ENCODE results near the gene ADRA2B. TPM values are rescaled to one million over a fixed set of nuclear protein-coding genes. Genes with fewer than 3 reads are reported as not detected.

ADRA2B gene
- total RNA-seq, 1 experiment from 2014 or later: 4.7 TPM

DNA sequence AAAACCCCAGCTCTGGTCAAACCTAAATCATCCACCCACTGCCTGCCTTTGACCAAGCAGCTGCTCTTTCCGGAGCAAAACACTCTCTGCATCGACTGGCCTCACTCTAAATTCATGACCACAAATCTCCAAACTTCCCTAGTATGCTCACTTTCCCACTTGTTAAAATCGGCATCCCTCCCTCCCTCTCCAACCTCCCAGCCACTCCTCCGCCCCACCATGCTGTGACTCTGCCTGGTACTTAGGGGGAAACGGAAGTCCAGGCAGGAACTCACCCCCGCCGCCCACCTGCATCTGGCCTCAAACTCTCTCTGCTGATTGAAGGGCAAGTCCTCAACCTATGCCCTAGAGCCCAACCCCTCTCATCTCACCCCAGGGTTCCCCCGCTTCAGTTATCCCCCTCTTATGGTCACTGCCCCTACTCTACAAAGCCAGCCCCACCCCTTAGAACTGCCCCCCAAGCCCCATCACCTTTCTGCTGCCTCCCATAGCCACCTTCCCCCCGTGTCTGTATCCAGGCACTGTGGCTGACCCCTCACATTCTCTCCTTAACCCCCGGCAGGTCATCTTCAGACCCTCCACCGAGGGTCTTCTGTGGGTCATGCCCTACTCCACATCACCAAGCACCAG lies 3.8 kb upstream of the ADRA2B start:
- DNase-seq (ENCODE audit: low spot score): no peak
- CTCF ChIA-PET: interaction anchor here (1.2 to 1.4 kb wide), 2 partner anchors 19 to 54 kb away, joined by 5 to 10 read pairs; partner anchors contain the start of gene ASTL
- Mint-ChIP-seq H3K27ac (no peak overlapping the region), H3K4me1 (peaks cover 26% of the 10 kb centered on the region), H3K4me3 (no peak overlapping the region), H3K27me3 (ENCODE audit: low read depth) (peaks cover 35% of the 10 kb centered on the region), H3K9me3 (no peaks in the 10 kb centered on the region), H3K36me3 (no peaks in the 10 kb centered on the region)
- POLR2A ChIA-PET: no interaction called here
- no peak for ATAC-seq
- TF ChIP-seq MLX (CRISPR knock-in tag; IDR thresholded peaks at IDR 0.05): no peak
- TF ChIP-seq RORB (CRISPR knock-in tag; IDR thresholded peaks at IDR 0.05): no peak
- no peak for TF ChIP-seq AFF4 (CRISPR knock-in tag; IDR thresholded peaks at IDR 0.05; ENCODE audit: borderline replicate concordance)
- TF ChIP-seq, protein P1, sequence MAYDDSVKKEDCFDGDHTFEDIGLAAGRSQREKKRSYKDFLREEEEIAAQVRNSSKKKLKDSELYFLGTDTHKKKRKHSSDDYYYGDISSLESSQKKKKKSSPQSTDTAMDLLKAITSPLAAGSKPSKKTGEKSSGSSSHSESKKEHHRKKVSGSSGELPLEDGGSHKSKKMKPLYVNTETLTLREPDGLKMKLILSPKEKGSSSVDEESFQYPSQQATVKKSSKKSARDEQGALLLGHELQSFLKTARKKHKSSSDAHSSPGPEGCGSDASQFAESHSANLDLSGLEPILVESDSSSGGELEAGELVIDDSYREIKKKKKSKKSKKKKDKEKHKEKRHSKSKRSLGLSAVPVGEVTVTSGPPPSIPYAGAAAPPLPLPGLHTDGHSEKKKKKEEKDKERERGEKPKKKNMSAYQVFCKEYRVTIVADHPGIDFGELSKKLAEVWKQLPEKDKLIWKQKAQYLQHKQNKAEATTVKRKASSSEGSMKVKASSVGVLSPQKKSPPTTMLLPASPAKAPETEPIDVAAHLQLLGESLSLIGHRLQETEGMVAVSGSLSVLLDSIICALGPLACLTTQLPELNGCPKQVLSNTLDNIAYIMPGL (CRISPR knock-in tag; IDR thresholded peaks at IDR 0.05): no peak
- TF ChIP-seq ZNF396 (CRISPR knock-in tag; IDR thresholded peaks at IDR 0.05; ENCODE audit: borderline replicate concordance): no peak
- no peak for TF ChIP-seq ZNF232 (CRISPR knock-in tag; IDR thresholded peaks at IDR 0.05)

DNA sequence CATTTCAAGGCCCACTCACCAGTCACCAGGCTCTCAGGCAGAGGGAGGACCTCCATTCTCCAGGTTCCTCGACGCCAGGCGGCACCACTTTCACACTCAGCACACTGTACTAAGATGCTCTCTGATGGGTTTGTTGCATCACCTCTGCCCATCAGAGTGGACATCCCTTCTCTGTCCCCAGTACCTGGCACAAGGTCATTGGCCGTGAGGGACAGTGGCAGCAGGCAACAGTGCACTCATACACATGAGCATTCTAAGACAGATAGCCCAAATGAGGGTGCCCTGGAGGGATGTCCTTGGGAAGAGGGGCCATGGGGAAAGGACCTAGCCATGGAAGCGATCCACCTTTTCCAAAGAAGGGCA lies 3.0 kb upstream of the ADRA2B start:
- POLR2A ChIA-PET: no interaction called here

DNA sequence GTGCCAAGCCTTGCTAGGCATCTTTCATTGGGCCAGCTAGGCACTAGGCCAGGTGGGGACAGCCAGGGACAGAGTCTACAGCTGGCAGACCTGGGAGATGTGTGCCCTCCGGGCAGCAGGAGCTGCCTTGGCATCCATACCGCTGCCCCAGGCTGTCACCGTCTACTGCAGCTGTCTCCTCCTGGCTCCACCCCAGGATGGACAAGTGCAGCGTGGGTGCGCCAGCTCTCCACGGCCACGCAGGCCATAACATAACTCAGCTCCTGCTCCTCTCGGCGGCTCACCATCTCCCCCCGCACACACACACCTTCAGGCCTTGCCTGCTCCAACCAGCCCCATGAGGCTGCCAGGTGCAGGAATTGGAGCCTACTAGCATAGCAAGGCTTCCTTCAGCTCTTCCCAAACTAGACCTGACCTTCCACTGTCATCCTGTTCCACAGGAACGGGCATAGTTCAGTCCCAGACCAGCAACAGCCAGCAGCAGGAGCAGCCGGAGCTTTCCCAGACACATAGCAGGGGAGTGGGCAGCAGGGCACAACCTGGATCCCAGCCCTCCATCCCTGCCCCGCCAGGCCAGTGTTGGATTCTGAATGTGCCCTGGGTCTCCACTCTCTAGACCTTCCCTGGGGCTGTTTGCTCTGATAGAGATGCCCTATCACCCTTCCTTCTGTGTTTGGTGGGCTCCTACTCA lies 2.5 kb upstream of the ADRA2B start:
- CTCF ChIA-PET: interaction anchor here (0.6 to 4.3 kb wide), 10 partner anchors 11 to 127 kb away, joined by 3 to 49 read pairs (median 14); partner anchors contain the start of genes ANKRD36C and ASTL
- H3K36me3 Mint-ChIP-seq: no peaks in the 10 kb centered on the region
- peaks cover 26% of the 10 kb centered on the region for H3K4me1 Mint-ChIP-seq
- no peaks in the 10 kb centered on the region for H3K9me3 Mint-ChIP-seq
- no peak overlapping the region for H3K4me3 Mint-ChIP-seq
- H3K27ac Mint-ChIP-seq: no peak overlapping the region
- POLR2A ChIA-PET: no interaction called here
- H3K27me3 Mint-ChIP-seq (ENCODE audit: low read depth): peaks cover 40% of the 10 kb centered on the region
- ATAC-seq (no peak), DNase-seq (ENCODE audit: low spot score) (no peak)
- no peak for TF ChIP-seq JUN (CRISPR knock-in tag; IDR thresholded peaks at IDR 0.05)
- TF ChIP-seq, protein P2, sequence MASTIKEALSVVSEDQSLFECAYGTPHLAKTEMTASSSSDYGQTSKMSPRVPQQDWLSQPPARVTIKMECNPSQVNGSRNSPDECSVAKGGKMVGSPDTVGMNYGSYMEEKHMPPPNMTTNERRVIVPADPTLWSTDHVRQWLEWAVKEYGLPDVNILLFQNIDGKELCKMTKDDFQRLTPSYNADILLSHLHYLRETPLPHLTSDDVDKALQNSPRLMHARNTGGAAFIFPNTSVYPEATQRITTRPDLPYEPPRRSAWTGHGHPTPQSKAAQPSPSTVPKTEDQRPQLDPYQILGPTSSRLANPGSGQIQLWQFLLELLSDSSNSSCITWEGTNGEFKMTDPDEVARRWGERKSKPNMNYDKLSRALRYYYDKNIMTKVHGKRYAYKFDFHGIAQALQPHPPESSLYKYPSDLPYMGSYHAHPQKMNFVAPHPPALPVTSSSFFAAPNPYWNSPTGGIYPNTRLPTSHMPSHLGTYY (CRISPR knock-in tag; IDR thresholded peaks at IDR 0.05): no peak
- TF ChIP-seq TCF7 (CRISPR knock-in tag; IDR thresholded peaks at IDR 0.05; ENCODE audit: low read depth): no peak
- no peak for TF ChIP-seq ZMAT4 (CRISPR knock-in tag; IDR thresholded peaks at IDR 0.05)
- no peak for TF ChIP-seq ZNF317 (CRISPR knock-in tag; IDR thresholded peaks at IDR 0.05; ENCODE audit: borderline replicate concordance, low read depth)
- no peak for TF ChIP-seq ARID4B (CRISPR knock-in tag; IDR thresholded peaks at IDR 0.05; ENCODE audit: borderline replicate concordance)

More for the DNA sequence above, 3.0 kb upstream of the ADRA2B start:
- no peak overlapping the region for H3K4me3 Mint-ChIP-seq
- CTCF ChIA-PET: interaction anchor here (1.4 kb wide), 1 partner anchor 20 kb away, joined by 6 read pairs; no protein-coding TSS in a partner anchor
- DNase-seq (ENCODE audit: low spot score) (no peak), ATAC-seq (no peak)
- peaks cover 26% of the 10 kb centered on the region for H3K4me1 Mint-ChIP-seq
- no peaks in the 10 kb centered on the region for H3K36me3 Mint-ChIP-seq
- H3K9me3 Mint-ChIP-seq: no peaks in the 10 kb centered on the region
- TF ChIP-seq GABPB1 (CRISPR knock-in tag; IDR thresholded peaks at IDR 0.05) (0 out of 2 replicates have a peak, but pooled peaks have one; percentile 20), ZNF232 (CRISPR knock-in tag; IDR thresholded peaks at IDR 0.05) (no peak), NFYB (CRISPR knock-in tag; conservative IDR thresholded peaks at IDR 0.05; ENCODE audit: low read depth) (no peak), CDX4 (CRISPR knock-in tag; IDR thresholded peaks at IDR 0.05; ENCODE audit: borderline replicate concordance) (no peak)
- H3K27ac Mint-ChIP-seq: no peak overlapping the region
- peaks cover 40% of the 10 kb centered on the region for H3K27me3 Mint-ChIP-seq (ENCODE audit: low read depth)

Measured in WTC11 (cell line).